OCI-LY1 (cell line): ENCODE measurements around the gene TTC3.

Experiments
- H2AFZ ChIP-seq: fragments of 200-600 bp; sonication (generic), shearing (Covaris generic); 2 replicates; pipeline ENCODE4 v1.6.0; 2014; ENCODE audit warnings: antibody characterized with exemption, mild to moderate bottlenecking, low read length
- H3F3A ChIP-seq: fragments of 200-600 bp; sonication (generic), shearing (Covaris generic); 2 replicates; pipeline ENCODE4 v1.6.0; 2014; ENCODE audit warnings: mild to moderate bottlenecking, antibody characterized with exemption, low read length, moderate library complexity; ENCODE audit not compliant: insufficient read depth
- H3K27ac ChIP-seq: fragments of 200-600 bp; sonication (generic); 2 replicates; pipeline ENCODE4 v1.5.1; 2014; ENCODE audit warnings: low read length, mixed run types, mild to moderate bottlenecking, low read depth; ENCODE audit not compliant: poor library complexity, severe bottlenecking
- H3K27me3 ChIP-seq: fragments of 200-600 bp; sonication (generic); 2 replicates; pipeline ENCODE4 v1.6.0; 2014; ENCODE audit warnings: antibody characterized with exemption, mild to moderate bottlenecking, low read length, moderate library complexity; ENCODE audit not compliant: insufficient read depth
- H3K36me3 ChIP-seq: fragments of 200-600 bp; sonication (generic); 2 replicates; pipeline ENCODE4 v1.6.1; 2014; ENCODE audit warnings: mild to moderate bottlenecking, antibody characterized with exemption, low read length, moderate library complexity, mixed read lengths; ENCODE audit not compliant: insufficient read depth
- H3K4me1 ChIP-seq: fragments of 200-600 bp; sonication (generic); 2 replicates; pipeline ENCODE4 v1.5.1; 2014; ENCODE audit warnings: mild to moderate bottlenecking, low read length, moderate library complexity; ENCODE audit not compliant: insufficient read depth, severe bottlenecking
- H3K4me2 ChIP-seq: fragments of 200-600 bp; sonication (generic), shearing (Covaris generic); 2 replicates; pipeline ENCODE4 v1.6.1; 2014; ENCODE audit warnings: low read length
- H3K4me3 ChIP-seq: fragments of 200-600 bp; sonication (generic); 2 replicates; pipeline ENCODE4 v1.5.1; 2014; ENCODE audit warnings: low read length, low read depth, mild to moderate bottlenecking, mixed read lengths; ENCODE audit not compliant: poor library complexity, severe bottlenecking
- H3K79me2 ChIP-seq: fragments of 200-600 bp; shearing (Covaris generic); 2 replicates; pipeline ENCODE4 v1.6.1; 2016; ENCODE audit warnings: mixed run types, low read length, mixed read lengths; ENCODE audit not compliant: insufficient read depth
- H3K9ac ChIP-seq: fragments of 200-600 bp; sonication (generic), shearing (Covaris generic); 2 replicates; pipeline ENCODE4 v1.6.1; 2014; ENCODE audit warnings: mild to moderate bottlenecking, low read length, mixed read lengths
- H3K9me2 ChIP-seq: fragments of 200-600 bp; sonication (generic), shearing (Covaris generic); 2 replicates; pipeline ENCODE4 v1.6.1; 2014; ENCODE audit warnings: low read depth, mild to moderate bottlenecking, low read length, mixed read lengths
- H3K9me3 ChIP-seq: fragments of 200-600 bp; shearing (Covaris generic); 2 replicates; pipeline ENCODE4 v1.6.1; 2014; ENCODE audit warnings: low read length, mixed read lengths
- H4K20me1 ChIP-seq: fragments of 200-600 bp; sonication (generic), shearing (Covaris generic); 2 replicates; pipeline ENCODE4 v1.6.0; 2016; ENCODE audit warnings: mild to moderate bottlenecking, low read length; ENCODE audit not compliant: insufficient read depth
- CTCF ChIP-seq: fragments of 200-600 bp; sonication (generic), shearing (Covaris generic); IDR thresholded peaks from 2 replicates; pipeline ENCODE4 v1.5.1; 2017; ENCODE audit warnings: mild to moderate bottlenecking, antibody characterized with exemption, low read length, moderate library complexity, mixed read lengths
- EZH2 ChIP-seq: fragments of 200-600 bp; sonication (generic), shearing (Covaris generic); IDR thresholded peaks from 2 replicates; pipeline ENCODE4 v1.8.0; 2017; ENCODE audit warnings: borderline replicate concordance, mixed run types, mild to moderate bottlenecking, antibody characterized with exemption, low read length, moderate library complexity, mixed read lengths

TTC3 gene

GRCh38 chr21:37245151-37245550 is 172.1 kb downstream of the TTC3 start:
- no peaks in the 10 kb centered on the region for H3K4me1 ChIP-seq
- TF ChIP-seq CTCF (no peak), EZH2 (no peak)
- no peak overlapping the region for H3K27ac ChIP-seq

GRCh38 chr21:37248298-37248697 is 175.2 kb downstream of the TTC3 start:
- Histone ChIP-seq H3K9me3 (no peaks in the 10 kb centered on the region), H3K27ac (no peak overlapping the region), H3K27me3 (no peaks in the 10 kb centered on the region), H3F3A (no peaks in the 10 kb centered on the region), H2AFZ (no peak overlapping the region), H3K36me3 (peaks cover 10% of the 10 kb centered on the region; the same call in 1 of the 2 replicates), H3K79me2 (peaks cover 76% of the 10 kb centered on the region), H4K20me1 (no peaks in the 10 kb centered on the region), H3K4me2 (no peak overlapping the region), H3K9ac (no peak overlapping the region), H3K9me2 (no peaks in the 10 kb centered on the region), H3K4me3 (no peak overlapping the region), H3K4me1 (no peaks in the 10 kb centered on the region)
- TF ChIP-seq CTCF, result no peak
- no peak for TF ChIP-seq EZH2

More at GRCh38 chr21:37245151-37245550, 172.1 kb downstream of the TTC3 start:
- H3K79me2 ChIP-seq, result peaks cover 51% of the 10 kb centered on the region
- no peaks in the 10 kb centered on the region for H3F3A ChIP-seq
- no peaks in the 10 kb centered on the region for H3K9me3 ChIP-seq
- H2AFZ ChIP-seq, result no peak overlapping the region
- no peaks in the 10 kb centered on the region for H4K20me1 ChIP-seq
- H3K27me3 ChIP-seq, result no peaks in the 10 kb centered on the region
- H3K4me2 ChIP-seq, result no peak overlapping the region
- H3K9ac ChIP-seq, result no peak overlapping the region
- H3K9me2 ChIP-seq, result no peaks in the 10 kb centered on the region
- no peak overlapping the region for H3K4me3 ChIP-seq
- peaks cover 22% of the 10 kb centered on the region; the same call in 1 of the 2 replicates for H3K36me3 ChIP-seq

- H3K4me1 ChIP-seq, result no peaks in the 10 kb centered on the region
- no peak overlapping the region for H2AFZ ChIP-seq
- no peaks in the 10 kb centered on the region for H4K20me1 ChIP-seq
- H3K27ac ChIP-seq, result no peak overlapping the region
- no peaks in the 10 kb centered on the region for H3F3A ChIP-seq
- no peaks in the 10 kb centered on the region for H3K9me2 ChIP-seq
- H3K9me3 ChIP-seq, result no peaks in the 10 kb centered on the region
- no peak overlapping the region for H3K9ac ChIP-seq
- TF ChIP-seq EZH2 (no peak), CTCF (no peak)
- H3K4me2 ChIP-seq, result no peak overlapping the region
- H3K27me3 ChIP-seq, result no peaks in the 10 kb centered on the region
- peaks cover 75% of the 10 kb centered on the region for H3K79me2 ChIP-seq
- peaks cover 10% of the 10 kb centered on the region; the same call in 1 of the 2 replicates for H3K36me3 ChIP-seq
- no peak overlapping the region for H3K4me3 ChIP-seq
Observed at GRCh38 chr21:37249112-37249904, 176.3 kb downstream of the TTC3 start.
